A673 (cell line): ENCODE results near the gene SEC16A. TPM values are rescaled to one million over a fixed set of nuclear protein-coding genes. Genes with fewer than 3 reads are reported as not detected.

Experiments used
- BruUV-seq: library from RNA; stranded (reverse); fragments of 400-500 nt; replicated peaks from 2 replicates; lab custom pipeline; 2021; lab: Mats Ljungman, UMichigan
- CTCF ChIA-PET: fragments of 300-600 bp; sonication (Branson Sonifier 250); formaldehyde crosslinking; loops from one replicate; lab custom pipeline; 2022; ENCODE audit warnings: antibody characterized with exemption; lab: Charles Lee
- POLR2A ChIA-PET: fragments of 300-600 bp; sonication (Branson Sonifier 250); formaldehyde crosslinking; loops from one replicate; lab custom pipeline; 2022; ENCODE audit warnings: antibody characterized with exemption; ENCODE audit not compliant: low non-redundant PET; lab: Charles Lee
- DNase-seq: peaks from one replicate; pipeline ENCODE4 v3.0.0-alpha.2; 2015; ENCODE audit warnings: low spot score
- H3K27ac ChIP-seq: fragments of 200-600 bp; sonication (generic); 2 replicates; pipeline ENCODE4 v1.5.1; 2016; ENCODE audit warnings: mixed run types, low read depth, mild to moderate bottlenecking, mixed read lengths, antibody characterized with exemption, low read length; ENCODE audit not compliant: poor library complexity, severe bottlenecking
- H3K27me3 ChIP-seq: fragments of 200-600 bp; sonication (generic); replicated peaks from 2 replicates; pipeline ENCODE4 v1.6.1; 2017; ENCODE audit warnings: mixed run types, low read depth, mild to moderate bottlenecking, mixed read lengths, antibody characterized with exemption, low read length; ENCODE audit not compliant: insufficient read depth, poor library complexity
- H3K36me3 ChIP-seq: fragments of 200-600 bp; sonication (generic); 2 replicates; pipeline ENCODE4 v1.6.1; 2016; ENCODE audit warnings: mixed run types, mild to moderate bottlenecking, mixed read lengths, antibody characterized with exemption, low read length; ENCODE audit not compliant: insufficient read depth, poor library complexity, severe bottlenecking
- H3K4me1 ChIP-seq: fragments of 200-600 bp; sonication (generic); 2 replicates; pipeline ENCODE4 v1.6.1; 2017; ENCODE audit warnings: mixed run types, mild to moderate bottlenecking, mixed read lengths, antibody characterized with exemption, low read length; ENCODE audit not compliant: insufficient read depth, poor library complexity, severe bottlenecking
- H3K4me3 ChIP-seq: fragments of 200-600 bp; sonication (generic); 2 replicates; pipeline ENCODE4 v1.5.1; 2016; ENCODE audit warnings: low read depth, mixed run types, mild to moderate bottlenecking, mixed read lengths, low read length; ENCODE audit not compliant: poor library complexity, severe bottlenecking
- H3K9me3 ChIP-seq: fragments of 200-600 bp; sonication (generic); 2 replicates; pipeline ENCODE4 v1.6.1; 2016; ENCODE audit warnings: mixed run types, low read depth, mild to moderate bottlenecking, mixed read lengths, antibody characterized with exemption, low read length; ENCODE audit not compliant: poor library complexity, severe bottlenecking
- CTCF ChIP-seq: fragments of 300-800, 200-600 bp; sonication (generic); conservative IDR thresholded peaks from 2 replicates; pipeline ENCODE4 v1.5.1; 2017; ENCODE audit warnings: low read depth, mild to moderate bottlenecking, antibody characterized with exemption, low read length, moderate library complexity, mixed read lengths
- EZH2 ChIP-seq: fragments of 200-600 bp; sonication (generic); IDR thresholded peaks from 2 replicates; pipeline ENCODE4 v1.6.1; 2017; ENCODE audit warnings: borderline replicate concordance, low read depth, mild to moderate bottlenecking, mixed read lengths, antibody characterized with exemption, low read length; ENCODE audit not compliant: poor library complexity, severe bottlenecking
- intact Hi-C: fragments of 100-400 bp; cut with micrococcal nuclease; formaldehyde crosslinking; loops from one replicate; pipeline ENCODE4 v1.10.0; 2022; ENCODE audit not compliant: unreplicated experiment
- total RNA-seq: library from RNA; stranded (reverse); gene quantifications from 2 replicates; pipeline ENCODE4 v1.2.3, GENCODE V29; 2021

Gene SEC16A
- total RNA-seq, 1 experiment from 2014 or later: 72.9 TPM

GRCh38 chr9:136514022-136514714, 31.3 kb upstream of the SEC16A start:
- peaks cover 37% of the 10 kb centered on the region for H3K36me3 ChIP-seq

DNA sequence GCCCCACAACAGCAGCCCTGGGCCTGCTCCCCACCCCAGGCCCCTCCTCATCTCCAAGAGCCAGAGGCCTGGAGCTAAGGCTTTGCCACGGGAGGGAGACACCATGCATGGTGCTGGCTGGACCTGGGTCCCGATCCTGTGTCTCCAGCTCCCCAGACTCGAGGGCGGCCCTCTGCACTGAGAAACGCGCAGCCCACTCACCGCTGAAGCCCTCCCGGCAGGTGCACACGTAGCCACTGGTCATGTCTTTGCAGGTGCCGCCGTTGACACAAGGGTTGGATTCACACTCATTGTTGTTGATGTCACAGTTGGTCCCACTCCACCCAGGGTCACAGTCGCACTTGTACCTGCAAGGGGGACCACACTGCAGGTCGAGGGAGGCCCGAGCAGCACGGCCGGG, 30.4 kb upstream of the SEC16A start:
- Histone ChIP-seq H3K4me1 (no peaks in the 10 kb centered on the region), H3K9me3 (no peaks in the 10 kb centered on the region), H3K36me3 (peaks cover 43% of the 10 kb centered on the region), H3K27me3 (no peaks in the 10 kb centered on the region), H3K27ac (no peak overlapping the region), H3K4me3 (no peak overlapping the region)
- CTCF ChIA-PET: no interaction called here
- no peak for TF ChIP-seq CTCF
- no peak for TF ChIP-seq EZH2
- no TSS peak for BruUV-seq
- intact Hi-C loops: no loop called here
- POLR2A ChIA-PET: no interaction called here
- DNase-seq: no peak

More at GRCh38 chr9:136514022-136514714, 31.3 kb upstream of the SEC16A start:
- TF ChIP-seq EZH2 (no peak), CTCF (no peak)
- H3K9me3 ChIP-seq: no peaks in the 10 kb centered on the region
- ChIA-PET POLR2A (no interaction called here), CTCF (no interaction called here)
- DNase-seq: no peak
- intact Hi-C loops: no loop called here
- no peaks in the 10 kb centered on the region for H3K27me3 ChIP-seq
- H3K4me3 ChIP-seq: no peak overlapping the region
- BruUV-seq: no TSS peak
- no peak overlapping the region for H3K27ac ChIP-seq
- H3K4me1 ChIP-seq: no peaks in the 10 kb centered on the region

DNA sequence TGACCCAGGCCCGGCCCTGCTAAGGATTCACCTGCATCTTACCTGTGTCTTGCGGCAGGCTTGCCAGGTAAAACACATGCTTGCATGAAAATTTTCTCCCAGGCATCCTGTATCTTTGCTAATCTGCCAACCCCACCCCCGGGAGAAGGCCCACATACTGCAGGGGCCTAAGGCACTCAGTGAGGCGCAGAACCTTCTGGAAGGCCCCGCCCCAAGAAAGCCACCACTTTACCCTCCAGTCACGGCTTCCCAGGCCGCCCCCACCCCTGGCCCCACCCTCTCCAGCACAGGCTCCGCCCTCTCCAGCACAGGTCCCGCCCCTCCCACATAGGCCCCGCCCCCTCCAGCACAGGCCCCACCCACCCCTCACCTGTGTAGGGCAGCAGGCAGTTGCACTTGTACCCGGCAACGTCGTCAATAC, 29.8 kb upstream of the SEC16A start:
- H3K27me3 ChIP-seq: no peaks in the 10 kb centered on the region
- peaks cover 45% of the 10 kb centered on the region for H3K36me3 ChIP-seq
- no peak overlapping the region for H3K27ac ChIP-seq
- no peaks in the 10 kb centered on the region for H3K4me1 ChIP-seq
- no peaks in the 10 kb centered on the region for H3K9me3 ChIP-seq
- CTCF ChIA-PET: no interaction called here
- TF ChIP-seq CTCF (no peak), EZH2 (no peak)
- no TSS peak for BruUV-seq
- POLR2A ChIA-PET: no interaction called here
- DNase-seq: no peak
- no peak overlapping the region for H3K4me3 ChIP-seq
- intact Hi-C loops: no loop called here
